ENCODE results near the gene AKAP1. TPM values are rescaled to one million over a fixed set of nuclear protein-coding genes. Genes with fewer than 3 reads are reported as not detected.

AKAP1 gene
- total and polyA plus RNA-seq, 2 donors (not counting 1 experiment from before 2014, with no cell fraction given): 20.1 to 26.6 TPM

DNA sequence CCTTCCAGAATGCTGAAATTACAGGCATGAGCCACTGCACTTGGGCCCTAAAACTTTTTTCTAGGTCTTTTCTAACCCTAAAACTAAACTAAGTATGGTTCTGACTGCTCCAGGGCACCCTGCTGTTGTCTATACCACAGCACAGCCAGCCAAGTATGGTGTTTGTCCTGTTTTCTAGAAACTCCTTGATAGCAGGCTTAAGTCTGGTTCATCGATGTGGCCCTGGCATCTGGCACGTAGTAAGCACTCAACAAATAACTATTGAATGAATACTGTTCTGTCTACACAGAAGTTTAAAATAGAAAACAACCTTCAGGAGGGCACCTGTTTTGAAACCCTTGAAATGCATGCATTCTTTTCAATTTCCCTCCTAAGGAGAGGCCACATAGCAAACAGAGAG, 44.5 kb upstream of the AKAP1 start:
- Histone ChIP-seq H3K27ac (ENCODE audit: low read length in 2 of 2) (no peak overlapping the region), H3K9me3 (ENCODE audit: control extremely low read depth in 1 of 3, control insufficient read depth in 2 of 3, insufficient read depth in 1 of 3, low read length in 2 of 3) (peaks cover 0 to 3% (median 1%) of the 10 kb centered on the region in 3 donors), H3K79me2 (ENCODE audit: control insufficient read depth, insufficient read depth, low read length) (no peaks in the 10 kb centered on the region), H3K27me3 (replicated peaks in 1 of 4; ENCODE audit: control extremely low read depth in 1 of 4, control insufficient read depth in 3 of 4, insufficient read depth in 4 of 4, low read length in 3 of 4) (peaks cover 0 to 28% (median 14%) of the 10 kb centered on the region in 4 experiments), H3K9ac (ENCODE audit: low read length) (no peak overlapping the region), H3K4me2 (replicated peaks; ENCODE audit: low read depth, low read length, poor library complexity, severe bottlenecking) (no peak overlapping the region), H3K4me3 (ENCODE audit: control extremely low read depth in 1 of 5, extremely low read depth in 1 of 5, insufficient read depth in 1 of 5, low read depth in 2 of 5, low read length in 4 of 5) (no peak overlapping the region), H3K36me3 (replicated peaks in 1 of 2; ENCODE audit: control extremely low read depth in 1 of 2, control insufficient read depth in 1 of 2, extremely low read depth in 1 of 2, insufficient read depth in 2 of 2, low read length in 1 of 2) (no peaks in the 10 kb centered on the region), H4K20me1 (ENCODE audit: control insufficient read depth, insufficient read depth, low read length, poor library complexity, severe bottlenecking) (no peaks in the 10 kb centered on the region), H3K4me1 (ENCODE audit: control insufficient read depth in 2 of 2, insufficient read depth in 2 of 2, low read length in 2 of 2) (peaks cover 3 to 4% of the 10 kb centered on the region in 2 donors), H2AFZ (ENCODE audit: insufficient read depth, low read depth, low read length, poor library complexity, severe bottlenecking) (no peak overlapping the region)
- intact Hi-C loops (cut with micrococcal nuclease): no loop called here
- H3K27ac Mint-ChIP-seq: no peak overlapping the region
- no peaks in the 10 kb centered on the region for H3K9me3 Mint-ChIP-seq (ENCODE audit: insufficient read depth)
- POLR2A ChIA-PET: no interaction called here
- DNase-seq (no peak), ATAC-seq (ENCODE audit: low read depth) (no peak)
- no peak overlapping the region for H3K4me3 Mint-ChIP-seq
- CTCF ChIA-PET: no interaction called here
- H3K4me1 Mint-ChIP-seq: peaks cover 5% of the 10 kb centered on the region
- no peak for TF ChIP-seq CTCF (IDR thresholded peaks at IDR 0.05)
- TF ChIP-seq EZH2 (IDR thresholded peaks at IDR 0.05; ENCODE audit: borderline replicate concordance, insufficient read depth, low read depth, low read length, poor library complexity, severe bottlenecking): no peak
- WGBS (ENCODE audit: insufficient coverage): no CpG with 5 or more reads among the region's 2 CpGs
- peaks cover 47% of the 10 kb centered on the region for H3K27me3 Mint-ChIP-seq

DNA sequence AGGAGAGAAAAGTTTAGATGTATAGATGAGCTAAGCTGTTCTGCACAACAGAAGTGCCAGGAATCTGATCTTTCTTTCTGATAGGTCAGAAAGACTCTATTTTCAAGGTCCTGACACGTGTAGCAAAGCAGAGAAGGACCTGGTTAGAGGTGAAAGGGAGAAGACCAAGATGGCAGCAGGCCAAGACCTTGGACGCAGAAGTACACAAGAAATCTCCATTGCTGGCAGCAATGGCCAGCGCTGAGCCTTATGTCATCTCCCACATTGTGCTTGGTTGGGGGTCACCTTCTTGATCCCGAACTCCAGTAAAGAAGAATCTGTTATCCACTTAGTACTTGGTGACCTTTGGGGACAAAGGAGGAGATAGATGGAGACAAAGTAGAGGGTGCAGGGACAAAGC, 41.8 kb upstream of the AKAP1 start:
- peaks cover 41% of the 10 kb centered on the region for H3K27me3 Mint-ChIP-seq
- no peak overlapping the region for H3K4me3 ChIP-seq (ENCODE audit: control extremely low read depth in 1 of 5, extremely low read depth in 1 of 5, insufficient read depth in 1 of 5, low read depth in 2 of 5, low read length in 4 of 5)
- ATAC-seq (ENCODE audit: low read depth): no peak
- H3K27ac ChIP-seq (ENCODE audit: low read length in 2 of 2): no peak overlapping the region
- H4K20me1 ChIP-seq (ENCODE audit: control insufficient read depth, insufficient read depth, low read length, poor library complexity, severe bottlenecking): no peaks in the 10 kb centered on the region
- H3K4me2 ChIP-seq (replicated peaks; ENCODE audit: low read depth, low read length, poor library complexity, severe bottlenecking): no peak overlapping the region
- peaks cover 0 to 29% (median 20%) of the 10 kb centered on the region in 4 experiments for H3K27me3 ChIP-seq (replicated peaks in 1 of 4; ENCODE audit: control extremely low read depth in 1 of 4, control insufficient read depth in 3 of 4, insufficient read depth in 4 of 4, low read length in 3 of 4)
- no peak for TF ChIP-seq EZH2 (IDR thresholded peaks at IDR 0.05; ENCODE audit: borderline replicate concordance, insufficient read depth, low read depth, low read length, poor library complexity, severe bottlenecking)
- TF ChIP-seq CTCF (IDR thresholded peaks at IDR 0.05): no peak
- H3K4me3 Mint-ChIP-seq: no peak overlapping the region
- no peaks in the 10 kb centered on the region for H3K79me2 ChIP-seq (ENCODE audit: control insufficient read depth, insufficient read depth, low read length)
- H3K9ac ChIP-seq (ENCODE audit: low read length): no peak overlapping the region
- peaks cover 18% of the 10 kb centered on the region for H3K4me1 Mint-ChIP-seq
- H2AFZ ChIP-seq (ENCODE audit: insufficient read depth, low read depth, low read length, poor library complexity, severe bottlenecking): no peak overlapping the region
- 92% methylated on average over 3 of the region's 4 CpGs for WGBS (ENCODE audit: insufficient coverage)
- peaks cover 24 to 26% of the 10 kb centered on the region in 2 donors for H3K4me1 ChIP-seq (ENCODE audit: control insufficient read depth in 2 of 2, insufficient read depth in 2 of 2, low read length in 2 of 2)
- CTCF ChIA-PET: no interaction called here
- peaks cover 0 to 8% (median 1%) of the 10 kb centered on the region in 3 donors for H3K9me3 ChIP-seq (ENCODE audit: control extremely low read depth in 1 of 3, control insufficient read depth in 2 of 3, insufficient read depth in 1 of 3, low read length in 2 of 3)
- no peaks in the 10 kb centered on the region for H3K36me3 ChIP-seq (replicated peaks in 1 of 2; ENCODE audit: control extremely low read depth in 1 of 2, control insufficient read depth in 1 of 2, extremely low read depth in 1 of 2, insufficient read depth in 2 of 2, low read length in 1 of 2)
- POLR2A ChIA-PET: no interaction called here
- no peaks in the 10 kb centered on the region for H3K9me3 Mint-ChIP-seq (ENCODE audit: insufficient read depth)
- intact Hi-C loops (cut with micrococcal nuclease): no loop called here
- no peak for DNase-seq
- H3K27ac Mint-ChIP-seq: no peak overlapping the region

All from B cell (primary cell).